ENCODE measurements around the gene SLC4A5. TPM values are rescaled to one million over a fixed set of nuclear protein-coding genes. Genes with fewer than 3 reads are reported as not detected.
"Not testable (repeated sequence)": the region's sequence is repeated elsewhere in the genome, so short reads cannot be mapped to it uniquely, and the experiment has no call there.

SLC4A5 gene
- total and polyA plus RNA-seq, 10 donors = 0.45 to 9.7 (median 3.1) TPM

DNA sequence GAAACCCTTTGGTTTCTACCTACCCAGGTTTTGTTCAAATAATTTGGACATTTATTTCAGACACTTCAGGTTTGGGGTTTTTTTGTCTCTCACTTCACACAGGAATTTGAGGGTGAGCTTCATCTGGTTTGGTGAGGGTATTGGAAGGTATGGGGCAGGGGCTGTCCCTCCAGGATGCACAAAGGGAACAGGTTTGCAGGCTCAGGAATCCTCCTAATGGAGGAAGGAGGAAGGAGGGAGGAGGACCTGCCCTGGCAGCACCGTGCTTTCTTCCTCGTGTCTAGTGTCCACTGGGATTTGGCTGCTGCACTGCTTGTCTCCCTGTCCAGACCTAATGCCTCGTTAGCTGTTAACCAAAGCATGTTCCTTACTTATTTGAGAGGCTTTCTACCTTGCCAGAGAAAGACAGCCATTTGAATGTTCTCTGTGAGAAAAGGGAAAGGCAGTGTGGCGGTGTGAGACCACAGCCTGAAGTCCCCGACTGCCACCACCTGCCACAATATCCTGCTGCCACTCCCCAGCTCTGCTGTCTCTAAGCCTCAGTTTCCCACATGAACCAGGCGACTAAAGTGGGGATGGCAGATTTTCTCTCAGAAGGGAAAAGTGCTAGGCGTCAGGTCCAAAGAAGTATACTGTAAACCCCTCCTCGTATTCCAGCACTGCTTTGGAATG, 2.2 kb upstream of the SLC4A5 start:
- intact Hi-C loops (cut with DNase I; ENCODE audit: low total_unique reads) = no loop called here
- Histone ChIP-seq H3K27ac (no peak overlapping the region), H3K4me3 (no peak overlapping the region), H3K9me3 (no peaks in the 10 kb centered on the region), H3K4me1 (no peaks in the 10 kb centered on the region), H3K36me3 (no peaks in the 10 kb centered on the region), H3K27me3 (replicated peaks in 1 of 7) (no peaks in the 10 kb centered on the region)
- 70 to 84% (median 75%) methylated on average over 8 of the region's 8 CpGs for WGBS, 5 donors
- TF ChIP-seq, protein P1, sequence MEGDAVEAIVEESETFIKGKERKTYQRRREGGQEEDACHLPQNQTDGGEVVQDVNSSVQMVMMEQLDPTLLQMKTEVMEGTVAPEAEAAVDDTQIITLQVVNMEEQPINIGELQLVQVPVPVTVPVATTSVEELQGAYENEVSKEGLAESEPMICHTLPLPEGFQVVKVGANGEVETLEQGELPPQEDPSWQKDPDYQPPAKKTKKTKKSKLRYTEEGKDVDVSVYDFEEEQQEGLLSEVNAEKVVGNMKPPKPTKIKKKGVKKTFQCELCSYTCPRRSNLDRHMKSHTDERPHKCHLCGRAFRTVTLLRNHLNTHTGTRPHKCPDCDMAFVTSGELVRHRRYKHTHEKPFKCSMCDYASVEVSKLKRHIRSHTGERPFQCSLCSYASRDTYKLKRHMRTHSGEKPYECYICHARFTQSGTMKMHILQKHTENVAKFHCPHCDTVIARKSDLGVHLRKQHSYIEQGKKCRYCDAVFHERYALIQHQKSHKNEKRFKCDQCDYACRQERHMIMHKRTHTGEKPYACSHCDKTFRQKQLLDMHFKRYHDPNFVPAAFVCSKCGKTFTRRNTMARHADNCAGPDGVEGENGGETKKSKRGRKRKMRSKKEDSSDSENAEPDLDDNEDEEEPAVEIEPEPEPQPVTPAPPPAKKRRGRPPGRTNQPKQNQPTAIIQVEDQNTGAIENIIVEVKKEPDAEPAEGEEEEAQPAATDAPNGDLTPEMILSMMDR (IDR thresholded peaks at IDR 0.05 in 8 of 11, conservative IDR thresholded peaks at IDR 0.05 in 3 of 11) = no peak
- TF ChIP-seq POLR2A (IDR thresholded peaks at IDR 0.05) = no peak
- TF ChIP-seq POLR2AphosphoS5 (IDR thresholded peaks at IDR 0.05) = no peak
- no peak for DNase-seq

- intact Hi-C loops (cut with DNase I; ENCODE audit: low total_unique reads) = not testable (repeated sequence)
These were observed 7.0 kb downstream of the SLC4A5 start for GRCh38 chr2:74336227-74336626.

DNA sequence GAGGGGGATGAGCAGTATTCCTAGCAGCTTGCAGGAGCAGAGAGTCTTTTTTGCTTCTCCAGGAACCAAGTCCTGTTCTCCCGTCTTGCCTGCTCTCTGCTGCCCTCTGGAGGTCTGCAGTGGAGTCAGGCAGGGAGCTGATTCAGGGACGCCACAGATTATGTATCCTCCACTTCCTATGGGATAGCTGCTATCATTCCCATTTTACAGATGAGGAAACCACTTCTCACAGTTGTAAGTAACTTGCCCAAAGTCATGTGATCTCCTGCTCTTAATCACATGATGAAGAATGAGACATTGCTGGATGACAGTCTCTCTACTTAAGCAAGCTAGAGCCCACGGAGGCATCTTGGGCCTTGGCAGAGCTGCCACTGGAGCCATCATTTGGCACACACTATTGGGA, 8.3 kb downstream of the SLC4A5 start:
- peak; percentile 87 for DNase-seq
- no peaks in the 10 kb centered on the region for H3K9me3 ChIP-seq
- intact Hi-C loops (cut with DNase I; ENCODE audit: low total_unique reads) = loop anchor here (5.0 kb wide), 1 partner anchor 83 kb away; no protein-coding TSS in a partner anchor
- 34 to 42% (median 37%) methylated on average over 3 of the region's 3 CpGs for WGBS, 5 donors
- H3K27me3 ChIP-seq (replicated peaks in 1 of 7) = no peaks in the 10 kb centered on the region
- H3K36me3 ChIP-seq = peaks cover 0 to 30% (median 0%) of the 10 kb centered on the region in 6 donors
- H3K4me1 ChIP-seq = peaks cover 0 to 8% (median 2%) of the 10 kb centered on the region in 6 donors
- TF ChIP-seq POLR2A (IDR thresholded peaks at IDR 0.05) (no peak), POLR2AphosphoS5 (IDR thresholded peaks at IDR 0.05) (peak in 1 of 3 donors; percentile 37)
- TF ChIP-seq, protein P1 (IDR thresholded peaks at IDR 0.05 in 8 of 11, conservative IDR thresholded peaks at IDR 0.05 in 3 of 11) = peak; percentile 64 to 97 (median 91)
- no peak overlapping the region for H3K4me3 ChIP-seq
- no peak overlapping the region for H3K27ac ChIP-seq

More at GRCh38 chr2:74336227-74336626, 7.0 kb downstream of the SLC4A5 start:
- H3K9me3 ChIP-seq; H3K4me3 ChIP-seq; H3K27me3 ChIP-seq (replicated peaks in 1 of 7); H3K27ac ChIP-seq; H3K4me1 ChIP-seq; DNase-seq: not testable (repeated sequence)
- 69 to 87% (median 74%) methylated on average over 2 of the region's 2 CpGs for WGBS, 5 donors
- H3K36me3 ChIP-seq = peaks cover 0 to 18% (median 0%) of the 10 kb centered on the region in 6 donors

DNA sequence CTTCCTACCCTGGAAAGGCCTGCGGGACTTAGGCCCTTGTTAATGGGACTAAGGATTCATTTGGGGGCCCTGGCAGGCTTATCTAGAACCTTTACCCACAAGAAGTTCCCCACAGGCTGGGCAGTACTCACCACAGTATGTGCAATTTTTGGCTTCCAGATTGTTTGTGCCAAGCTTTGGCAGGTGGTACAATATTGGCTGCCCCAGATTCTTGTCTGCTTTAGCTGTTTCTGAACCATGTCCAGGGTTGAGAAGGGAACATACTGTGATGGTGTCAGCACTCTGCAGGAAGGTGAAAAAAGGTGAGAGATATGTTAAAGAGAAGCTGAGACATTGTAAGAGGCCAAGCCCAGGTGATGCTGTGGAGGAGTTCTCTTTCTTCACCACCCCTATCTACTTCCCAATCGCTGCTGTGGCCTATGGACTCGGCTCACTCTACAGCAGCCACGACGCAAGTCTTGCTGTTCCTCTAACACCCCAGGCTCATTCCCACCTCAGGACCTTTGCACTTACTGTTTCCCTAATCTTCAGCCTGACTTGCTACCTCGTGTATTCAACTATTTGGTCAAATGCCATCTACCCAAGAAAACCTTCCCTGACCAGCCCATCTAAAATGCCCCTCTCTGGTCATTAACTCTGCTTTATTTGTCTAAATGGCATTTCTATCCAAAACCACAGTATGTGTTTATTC, 9.2 kb downstream of the SLC4A5 start:
- intact Hi-C loops (cut with DNase I; ENCODE audit: low total_unique reads) = loop anchor here (5.0 kb wide), 1 partner anchor 82 kb away; no protein-coding TSS in a partner anchor
- WGBS, 5 donors = 90 to 99% (median 93%) methylated on average over 6 of the region's 6 CpGs
- Histone ChIP-seq H3K4me1 (peaks cover 0 to 8% (median 2%) of the 10 kb centered on the region in 6 donors), H3K4me3 (no peak overlapping the region), H3K9me3 (no peaks in the 10 kb centered on the region), H3K36me3 (peaks cover 0 to 39% (median 0%) of the 10 kb centered on the region in 6 donors), H3K27ac (no peak overlapping the region), H3K27me3 (replicated peaks in 1 of 7) (no peaks in the 10 kb centered on the region)
- DNase-seq = no peak
- TF ChIP-seq POLR2AphosphoS5 (IDR thresholded peaks at IDR 0.05) (no peak), POLR2A (IDR thresholded peaks at IDR 0.05) (no peak)
- TF ChIP-seq, protein P1 (IDR thresholded peaks at IDR 0.05 in 8 of 11, conservative IDR thresholded peaks at IDR 0.05 in 3 of 11) = no peak
